Epithelial cell of esophagus (primary cell): ENCODE measurements around the gene MEX3D.

Experiments used
- DNase-seq: peaks from one replicate; pipeline ENCODE4 v3.0.0; 2010; ENCODE audit warnings: low read depth
- H3K4me3 ChIP-seq: 2 replicates; pipeline ENCODE4 v1.5.1; 2011; ENCODE audit warnings: mild to moderate bottlenecking, low read length, control low read depth
- CTCF ChIP-seq: IDR thresholded peaks from 2 replicates; pipeline ENCODE4 v1.5.1; 2011; ENCODE audit warnings: low read depth, mild to moderate bottlenecking, low read length, control low read depth, inconsistent platforms; ENCODE audit not compliant: insufficient read depth; ENCODE audit errors: missing control alignments

The MEX3D gene

GRCh38 chr19:1514986-1515721 lies 53.0 kb downstream of the MEX3D start:
- no peak for TF ChIP-seq CTCF
- DNase-seq = no peak
- no peak overlapping the region for H3K4me3 ChIP-seq

DNA sequence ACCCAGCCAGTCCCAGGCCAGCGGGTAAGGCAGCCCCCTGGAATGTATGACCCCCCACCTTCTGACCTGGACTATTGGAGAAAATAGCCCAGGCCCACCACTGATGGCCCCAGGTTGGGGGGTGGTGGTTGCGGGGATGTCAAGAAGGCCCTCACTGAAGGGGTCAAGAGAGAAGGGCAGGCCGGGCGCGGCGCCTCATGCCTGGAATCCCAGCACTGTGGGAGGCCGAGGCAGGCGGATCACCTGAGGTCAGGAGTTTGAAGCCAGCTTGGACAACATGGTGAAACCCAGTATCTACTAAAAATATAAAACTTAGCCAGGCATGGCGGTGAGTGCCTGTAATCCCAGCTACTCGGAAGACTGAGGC lies 53.8 kb downstream of the MEX3D start:
- no peak overlapping the region for H3K4me3 ChIP-seq

GRCh38 chr19:1513499-1514294 lies 54.4 kb downstream of the MEX3D start:
- TF ChIP-seq CTCF = peak; percentile 74
- H3K4me3 ChIP-seq = peak overlapping the region; percentile 47
- peak; percentile 76 for DNase-seq

More for the DNA sequence above, 53.8 kb downstream of the MEX3D start:
- TF ChIP-seq CTCF = no peak
- DNase-seq = no peak

- TF ChIP-seq CTCF = no peak
- DNase-seq = peak; percentile 77
- H3K4me3 ChIP-seq = peak within 1 kb of the TSS; percentile 47
These were observed 55.2 kb downstream of the MEX3D start, which contains the start of gene ADAMTSL5 for GRCh38 chr19:1512671-1513498. Gene ADAMTSL5, minus strand, starts transcription at chr19:1513019. Its CDS starts 2,076 bp downstream, at chr19:1510943.

DNA sequence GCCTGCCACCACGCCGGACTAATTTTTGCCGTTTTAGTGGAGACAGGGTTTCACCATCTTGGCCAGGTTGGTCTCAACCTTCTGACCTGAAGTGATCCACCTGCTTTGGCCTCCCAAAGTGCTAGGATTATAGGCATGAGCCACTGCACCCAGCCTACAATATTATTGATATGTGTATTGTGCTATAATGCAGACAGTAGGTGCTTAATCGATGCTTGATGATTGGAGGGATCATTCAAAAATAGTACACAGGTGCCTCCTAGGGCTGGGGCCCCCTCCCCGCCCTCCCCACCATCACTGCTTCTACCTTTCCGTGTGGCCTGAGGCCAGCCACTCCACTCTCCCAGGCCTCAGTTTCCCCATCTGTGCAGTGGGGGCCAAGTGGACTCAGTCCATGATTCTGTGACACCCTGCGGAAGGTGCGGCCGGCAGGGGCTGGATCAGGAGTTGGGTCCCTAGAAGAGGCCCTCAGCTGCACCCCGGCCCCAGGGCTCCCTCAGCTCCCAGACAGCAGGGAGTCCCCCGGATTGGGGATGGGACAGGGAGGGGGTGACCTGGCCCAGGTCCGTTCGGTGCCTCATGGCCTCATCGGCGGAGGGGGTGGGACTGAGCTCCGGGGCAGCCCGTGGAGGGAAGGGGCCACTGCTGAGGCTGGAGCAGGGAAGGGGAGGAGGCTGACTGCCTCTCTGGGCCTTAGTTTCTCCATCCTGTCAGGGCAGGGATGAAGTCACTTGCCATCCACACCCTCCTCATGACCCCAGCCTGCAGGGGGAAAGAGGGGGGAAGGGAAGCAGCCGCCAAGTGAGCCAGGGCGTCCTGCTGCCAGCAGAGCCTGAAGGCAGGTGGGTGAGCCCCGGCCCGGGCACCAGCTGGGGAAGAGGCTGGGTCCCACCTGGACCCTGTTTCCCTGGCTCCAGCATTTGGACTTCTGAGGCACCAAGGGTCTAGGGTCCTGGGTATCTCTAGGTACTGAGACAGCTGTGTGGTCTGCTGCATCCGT lies 56.5 kb downstream of the MEX3D start:
- no peak for DNase-seq
- peak overlapping the region; percentile 10 for H3K4me3 ChIP-seq
- TF ChIP-seq CTCF = no peak

GRCh38 chr19:1510807-1511206 lies 57.3 kb downstream of the MEX3D start:
- DNase-seq = no peak
- no peak for TF ChIP-seq CTCF
- no peak overlapping the region for H3K4me3 ChIP-seq
